SK-N-SH (cell line): ENCODE measurements around the gene ENTPD2.

Experiments
- EP300 ChIP-seq, 2 experiments: IDR thresholded peaks; 2 replicates each; pipeline versions ENCODE4 v1.4.0 to v1.6.1; 2012; ENCODE audit warnings: borderline replicate concordance in 1 of 2, low read depth in 1 of 2, low read length in 1 of 2
- EZH2phosphoT487 ChIP-seq: fragments of 200-600 bp; sonication (generic); IDR thresholded peaks from 2 replicates; pipeline ENCODE4 v1.6.1; 2017; ENCODE audit warnings: low read depth, mixed run types, mild to moderate bottlenecking, antibody characterized with exemption, moderate library complexity, borderline replicate concordance
- FOXM1 ChIP-seq: IDR thresholded peaks from 2 replicates; pipeline ENCODE4 v1.4.0; 2012; ENCODE audit warnings: low read depth, mild to moderate bottlenecking
- MAX ChIP-seq: IDR thresholded peaks from 2 replicates; pipeline ENCODE4 v1.4.0; 2012; ENCODE audit warnings: low read depth
- MXI1 ChIP-seq: IDR thresholded peaks from 2 replicates; pipeline ENCODE4 v1.6.1; 2012; ENCODE audit warnings: mild to moderate bottlenecking, low read depth, low read length, improper control_type of control experiment
- NFIC ChIP-seq: IDR thresholded peaks from 2 replicates; pipeline ENCODE4 v1.4.0; 2012; ENCODE audit warnings: borderline replicate concordance
- PBX3 ChIP-seq: IDR thresholded peaks from 2 replicates; pipeline ENCODE4; 2012
- POLR2AphosphoS5 ChIP-seq: IDR thresholded peaks from 2 replicates; pipeline ENCODE4 v1.6.1; 2012; ENCODE audit warnings: low read depth, low read length
- RFX5 ChIP-seq: IDR thresholded peaks from 2 replicates; pipeline ENCODE4 v1.6.1; 2012; ENCODE audit warnings: mild to moderate bottlenecking, improper control_type of control experiment, low read length
- SMC3 ChIP-seq: IDR thresholded peaks from 2 replicates; pipeline ENCODE4 v1.6.1; 2012; ENCODE audit warnings: low read depth, low read length, improper control_type of control experiment
- TEAD4 ChIP-seq: IDR thresholded peaks from 2 replicates; pipeline ENCODE4 v1.4.0; 2012; ENCODE audit warnings: mild to moderate bottlenecking, borderline replicate concordance; ENCODE audit not compliant: insufficient read depth
- TF ChIP-seq, protein P1 (sequence below): fragments of 200-600 bp; sonication (generic); IDR thresholded peaks from 2 replicates; pipeline ENCODE4 v1.6.1; 2017; ENCODE audit warnings: antibody characterized with exemption, mild to moderate bottlenecking, moderate library complexity
- TF ChIP-seq, protein P2 (sequence below): fragments of 150-350 bp; IDR thresholded peaks from 2 replicates; pipeline ENCODE4 v1.6.1; 2017; ENCODE audit warnings: antibody characterized with exemption, low read length, low read depth, borderline replicate concordance

DNA sequence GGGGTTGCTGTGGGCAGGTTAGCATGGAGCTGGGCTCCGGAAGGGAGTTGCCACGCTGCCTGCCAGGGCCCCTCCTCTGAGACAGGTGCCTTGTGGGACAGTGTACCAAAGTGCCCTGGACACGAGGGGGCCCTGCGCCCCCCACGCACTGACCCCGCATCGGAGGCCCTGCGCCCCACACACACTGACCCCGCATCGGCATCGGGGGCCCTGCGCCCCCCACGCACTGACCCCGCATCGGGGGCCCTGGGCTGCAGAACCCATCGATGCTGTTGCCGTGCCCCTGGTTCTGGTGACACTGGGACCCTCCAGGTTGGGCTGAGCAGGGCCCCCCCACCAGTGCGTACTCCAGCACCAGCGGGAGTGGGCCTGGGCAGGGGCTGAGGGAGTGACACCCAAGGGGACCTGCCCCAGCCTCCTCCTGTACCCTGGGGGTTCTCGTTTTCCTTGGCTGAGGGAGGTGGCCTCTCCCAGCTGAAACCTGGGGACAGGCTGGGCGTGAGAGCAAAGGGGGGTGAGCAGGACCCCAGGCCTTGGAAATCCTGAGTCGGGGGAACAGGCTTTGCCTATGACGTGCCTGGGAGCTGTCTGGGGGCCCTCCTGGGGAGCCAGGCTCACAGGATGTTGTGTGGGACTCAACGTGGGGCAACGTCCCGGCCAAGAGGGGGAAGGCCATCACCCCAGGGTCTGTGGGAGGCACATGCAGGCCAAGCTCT, 9.6 kb upstream of the ENTPD2 start:
- TF ChIP-seq POLR2AphosphoS5, result no peak
- TF ChIP-seq, protein P1, sequence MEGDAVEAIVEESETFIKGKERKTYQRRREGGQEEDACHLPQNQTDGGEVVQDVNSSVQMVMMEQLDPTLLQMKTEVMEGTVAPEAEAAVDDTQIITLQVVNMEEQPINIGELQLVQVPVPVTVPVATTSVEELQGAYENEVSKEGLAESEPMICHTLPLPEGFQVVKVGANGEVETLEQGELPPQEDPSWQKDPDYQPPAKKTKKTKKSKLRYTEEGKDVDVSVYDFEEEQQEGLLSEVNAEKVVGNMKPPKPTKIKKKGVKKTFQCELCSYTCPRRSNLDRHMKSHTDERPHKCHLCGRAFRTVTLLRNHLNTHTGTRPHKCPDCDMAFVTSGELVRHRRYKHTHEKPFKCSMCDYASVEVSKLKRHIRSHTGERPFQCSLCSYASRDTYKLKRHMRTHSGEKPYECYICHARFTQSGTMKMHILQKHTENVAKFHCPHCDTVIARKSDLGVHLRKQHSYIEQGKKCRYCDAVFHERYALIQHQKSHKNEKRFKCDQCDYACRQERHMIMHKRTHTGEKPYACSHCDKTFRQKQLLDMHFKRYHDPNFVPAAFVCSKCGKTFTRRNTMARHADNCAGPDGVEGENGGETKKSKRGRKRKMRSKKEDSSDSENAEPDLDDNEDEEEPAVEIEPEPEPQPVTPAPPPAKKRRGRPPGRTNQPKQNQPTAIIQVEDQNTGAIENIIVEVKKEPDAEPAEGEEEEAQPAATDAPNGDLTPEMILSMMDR, result no peak
- TF ChIP-seq EP300 (IDR thresholded peaks at IDR 0.05; ENCODE audit: borderline replicate concordance in 1 of 2, low read depth in 1 of 2, low read length in 1 of 2), result no peak
- TF ChIP-seq EZH2phosphoT487, result no peak
- TF ChIP-seq, protein P2, sequence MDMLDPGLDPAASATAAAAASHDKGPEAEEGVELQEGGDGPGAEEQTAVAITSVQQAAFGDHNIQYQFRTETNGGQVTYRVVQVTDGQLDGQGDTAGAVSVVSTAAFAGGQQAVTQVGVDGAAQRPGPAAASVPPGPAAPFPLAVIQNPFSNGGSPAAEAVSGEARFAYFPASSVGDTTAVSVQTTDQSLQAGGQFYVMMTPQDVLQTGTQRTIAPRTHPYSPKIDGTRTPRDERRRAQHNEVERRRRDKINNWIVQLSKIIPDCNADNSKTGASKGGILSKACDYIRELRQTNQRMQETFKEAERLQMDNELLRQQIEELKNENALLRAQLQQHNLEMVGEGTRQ, result no peak
- no peak for TF ChIP-seq RFX5
- TF ChIP-seq NFIC, result no peak
- no peak for TF ChIP-seq MXI1
- no peak for TF ChIP-seq PBX3
- no peak for TF ChIP-seq TEAD4
- TF ChIP-seq SMC3, result no peak
- no peak for TF ChIP-seq FOXM1
- no peak for TF ChIP-seq MAX
